Colonic mucosa (tissue), 4 donors: ENCODE measurements around the gene TIGD7. TPM values are rescaled to one million over a fixed set of nuclear protein-coding genes. Genes with fewer than 3 reads are reported as not detected.

ENCODE experiments used
- DNase-seq: peaks from one replicate; pipeline ENCODE4 v3.0.0-alpha.2; 2020
- H3K27ac ChIP-seq: fragments of 200-600 bp; one replicate; pipeline ENCODE4 v1.8.0; 2021
- H3K27me3 ChIP-seq: fragments of 200-600 bp; one replicate; pipeline ENCODE4 v1.8.0; 2021
- H3K36me3 ChIP-seq: fragments of 200-600 bp; one replicate; pipeline ENCODE4 v1.8.0; 2021
- H3K4me1 ChIP-seq: fragments of 200-600 bp; one replicate; pipeline ENCODE4 v1.8.0; 2021; ENCODE audit warnings: mild to moderate bottlenecking
- H3K4me3 ChIP-seq: fragments of 200-600 bp; one replicate; pipeline ENCODE4 v1.8.0; 2021
- H3K9ac ChIP-seq, 2 donors: one replicate each; pipeline ENCODE4 v1.7.0; 2013; ENCODE audit warnings: control low read depth in 2 of 2, low read depth in 2 of 2, low read length in 2 of 2
- H3K9me3 ChIP-seq: fragments of 200-600 bp; one replicate; pipeline ENCODE4 v1.8.0; 2021
- CTCF ChIP-seq: fragments of 200-600 bp; IDR thresholded peaks from one replicate; pipeline ENCODE4 v1.8.0; 2022; ENCODE audit warnings: antibody characterized with exemption, mild to moderate bottlenecking
- intact Hi-C: fragments of 100-400 bp; cut with DNase I; formaldehyde crosslinking; loops from one replicate; pipeline ENCODE4 v1.14.1; 2022
- total RNA-seq, 2 donors: library from RNA; stranded (reverse); fragmentation: NEBNext Ultra II Directional in 1 of 2; extraction: Animal tissue kit (Norgen Biotek cat#: 25700) in 1 of 2; gene quantifications; one replicate each; pipeline ENCODE4 v1.2.1, GENCODE V29; 2021
- donor health status: healthy.
- donor health status: DM: no; HTN: no; CAD: no.
- donor health status: DM: no; HTN: no; CAD: no.

TIGD7 gene
- total RNA-seq, 2 donors from 2014 or later, result 2.1 to 3.1 TPM

GRCh38 chr16:3249020-3249419 lies 56.2 kb downstream of the TIGD7 start:
- no peak for TF ChIP-seq CTCF
- Histone ChIP-seq H3K27ac (no peak overlapping the region), H3K9ac (no peak overlapping the region), H3K9me3 (no peaks in the 10 kb centered on the region), H3K27me3 (no peaks in the 10 kb centered on the region), H3K4me3 (no peak overlapping the region), H3K4me1 (no peaks in the 10 kb centered on the region), H3K36me3 (no peaks in the 10 kb centered on the region)
- DNase-seq, result no peak
- intact Hi-C loops, result no loop called here

Other genes with a start within 250 kb of the TIGD7 start
- 100 to 1,000 TPM; 256 to 329 TPM for gene IL32, start 239.8 kb downstream of the TIGD7 start, total RNA-seq
- under 1 TPM in 1 of 2 donors, not detected in 1; 0.86 TPM for gene ZSCAN10, start 206.1 kb downstream of the TIGD7 start, total RNA-seq
- gene ZNF205, start 192.8 kb downstream of the TIGD7 start, total RNA-seq, result 10 to 100 TPM in 1 of 2 donors, 1 to 10 TPM in 1; 9.9 to 10.5 TPM
- gene ZNF213, start 170.4 kb downstream of the TIGD7 start, total RNA-seq, result 10 to 100 TPM; 12.4 to 20.4 TPM
- not detected for gene OR1F1, start 117.2 kb downstream of the TIGD7 start, total RNA-seq
- 1 to 10 TPM; 7.1 to 7.2 TPM for gene ZNF200, start 70.3 kb downstream of the TIGD7 start, total RNA-seq
- gene MEFV, start 48.8 kb downstream of the TIGD7 start, total RNA-seq, result 1 to 10 TPM in 1 of 2 donors, under 1 TPM in 1; 0.57 to 1.1 TPM
- 10 to 100 TPM; 19.5 to 27.2 TPM for gene ZNF263, start 21.9 kb downstream of the TIGD7 start, total RNA-seq
- 10 to 100 TPM; 14.2 to 20.5 TPM for gene ZNF75A, start 67 bp upstream of the TIGD7 start, total RNA-seq
- not detected for gene OR2C1, start 50.5 kb upstream of the TIGD7 start, total RNA-seq
- gene ZSCAN32, start 95.6 kb upstream of the TIGD7 start, total RNA-seq, result 1 to 10 TPM; 7.2 to 7.5 TPM
- 1 to 10 TPM; 6.7 to 6.8 TPM for gene ZNF174, start 95.8 kb upstream of the TIGD7 start, total RNA-seq
- 1 to 10 TPM; 1.4 to 1.7 TPM for gene ZNF597, start 138.1 kb upstream of the TIGD7 start, total RNA-seq
- gene NAA60, start 138.2 kb upstream of the TIGD7 start, total RNA-seq, result 10 to 100 TPM; 56.8 to 68.6 TPM
- not detected for gene C16orf90, start 190.1 kb upstream of the TIGD7 start, total RNA-seq
- 10 to 100 TPM in 1 of 2 donors, 1 to 10 TPM in 1; 7.9 to 10.8 TPM for gene CLUAP1, start 195.6 kb upstream of the TIGD7 start, total RNA-seq